Activated CD4-positive, alpha-beta memory T cell treated with anti-CD3 and anti-CD28 coated beads for 36 hours (primary cell): ENCODE data around the gene C1QTNF5. TPM values are rescaled to one million over a fixed set of nuclear protein-coding genes. Genes with fewer than 3 reads are reported as not detected.

ENCODE experiments used
- CTCF ChIA-PET: fragments of 350-600 bp; sonication (Branson Sonifier 250); formaldehyde crosslinking; loops from one replicate; lab custom pipeline; 2021; ENCODE audit warnings: antibody characterized with exemption, inconsistent platforms; lab: Charles Lee
- POLR2A ChIA-PET: fragments of 350-600 bp; sonication (Branson Sonifier 250); formaldehyde crosslinking; loops from one replicate; lab custom pipeline; 2021; ENCODE audit warnings: antibody characterized with exemption; lab: Charles Lee
- DNase-seq: peaks from one replicate; pipeline ENCODE4 v3.0.0-alpha.2; 2020
- H3K27ac Mint-ChIP-seq: one replicate; pipeline ENCODE4 v1.8.0; 2021; ENCODE audit warnings: mixed read lengths
- H3K27me3 Mint-ChIP-seq: one replicate; pipeline ENCODE4 v1.8.0; 2021; ENCODE audit warnings: mixed read lengths
- H3K36me3 Mint-ChIP-seq: one replicate; pipeline ENCODE4 v1.8.0; 2021; ENCODE audit warnings: mixed read lengths
- H3K4me1 Mint-ChIP-seq: one replicate; pipeline ENCODE4 v1.8.0; 2021; ENCODE audit warnings: low read depth, mixed read lengths
- H3K4me3 Mint-ChIP-seq: one replicate; pipeline ENCODE4 v1.8.0; 2021; ENCODE audit warnings: mild to moderate bottlenecking, mixed read lengths
- H3K9me3 Mint-ChIP-seq: one replicate; pipeline ENCODE4 v1.8.0; 2021; ENCODE audit warnings: mixed read lengths
- intact Hi-C: fragments of 100-400 bp; cut with micrococcal nuclease; formaldehyde crosslinking; loops from one replicate; pipeline ENCODE4 v1.15.1; 2023
- total RNA-seq, 2 experiments: library from RNA; stranded (reverse); gene quantifications; one replicate each; pipeline ENCODE4 v1.2.3, GENCODE V29; 2021

C1QTNF5 gene
- total RNA-seq, 2 experiments from 2014 or later = not detected

DNA sequence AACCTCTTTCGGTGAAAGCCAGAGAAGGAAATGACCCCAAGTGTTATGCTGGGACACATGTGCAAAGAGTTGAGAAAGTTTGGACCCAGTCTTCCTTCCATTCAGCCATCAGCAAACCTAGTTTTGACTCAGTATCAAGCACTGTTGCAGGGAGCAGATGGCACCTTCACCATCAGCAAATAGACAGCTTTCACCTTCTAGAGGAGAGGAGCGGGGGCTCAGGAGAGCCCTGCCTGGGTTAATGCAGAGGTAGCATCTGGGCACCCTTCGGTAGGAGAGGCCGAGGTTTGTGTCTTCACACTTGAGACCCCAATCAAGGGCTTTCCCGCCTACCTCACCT is 22.0 kb upstream of the C1QTNF5 start:
- intact Hi-C loops = loop anchor here (5.0 kb wide), 1 partner anchor 40 kb away; no protein-coding TSS in a partner anchor
- Mint-ChIP-seq H3K4me1 (peaks cover 34% of the 10 kb centered on the region), H3K27ac (no peak overlapping the region), H3K27me3 (peaks cover 49% of the 10 kb centered on the region), H3K36me3 (no peaks in the 10 kb centered on the region), H3K4me3 (no peak overlapping the region), H3K9me3 (no peaks in the 10 kb centered on the region)
- ChIA-PET CTCF (interaction anchor here (0.8 to 3.4 kb wide), 6 partner anchors 11 to 118 kb away, joined by 3 to 34 read pairs (median 10); partner anchors contain the start of gene USP2), POLR2A (no interaction called here)
- DNase-seq = no peak

DNA sequence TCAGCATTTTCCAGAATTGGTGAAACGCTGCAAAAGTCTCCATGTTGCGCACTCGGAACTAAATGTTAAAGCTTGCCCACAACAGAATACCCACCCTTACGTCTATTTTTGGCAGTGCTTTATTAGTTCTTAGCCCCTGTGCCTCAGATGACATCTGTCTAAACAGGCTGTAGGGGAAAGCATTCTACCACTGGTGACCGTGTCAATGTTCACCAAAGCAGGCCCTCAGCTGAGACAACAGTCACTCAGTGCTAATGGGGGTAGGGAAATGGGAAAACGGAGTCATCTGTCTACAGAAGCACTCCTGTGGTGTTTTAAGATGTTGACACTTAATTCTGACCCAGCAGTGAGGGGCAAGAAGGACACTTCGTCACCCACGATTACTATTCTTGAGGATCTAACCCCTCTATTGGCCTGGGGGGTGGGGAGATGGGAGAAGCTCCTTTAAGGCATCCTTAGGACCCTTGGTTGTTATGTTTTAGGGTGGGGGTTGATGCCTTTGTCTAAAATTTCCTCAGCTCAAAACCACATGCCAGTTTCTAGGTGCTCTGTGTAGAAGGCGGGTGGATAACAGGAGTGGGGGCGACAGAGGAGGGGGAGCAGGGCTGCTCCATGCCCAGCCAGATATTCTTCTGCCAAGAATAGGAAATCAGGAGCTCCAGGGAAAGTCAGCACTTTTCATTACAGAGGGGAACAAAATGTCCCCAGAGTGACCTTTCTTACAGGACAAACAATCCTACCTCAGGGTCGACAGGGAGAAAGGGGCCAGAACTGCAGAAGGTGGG is 21.4 kb upstream of the C1QTNF5 start:
- H3K4me1 Mint-ChIP-seq = peaks cover 34% of the 10 kb centered on the region
- peak; percentile 32 for DNase-seq
- ChIA-PET POLR2A (interaction anchor here (0.7 kb wide), 1 partner anchor 19 kb away, joined by 3 read pairs; the partner anchor contains the start of gene USP2), CTCF (interaction anchor here (0.8 to 3.4 kb wide), 9 partner anchors 9 to 119 kb away, joined by 3 to 34 read pairs (median 6); partner anchors contain the start of gene USP2)
- H3K36me3 Mint-ChIP-seq = no peaks in the 10 kb centered on the region
- H3K9me3 Mint-ChIP-seq = no peaks in the 10 kb centered on the region
- intact Hi-C loops = loop anchor here (1.0 to 5.0 kb wide), 3 partner anchors 27 to 64 kb away; partner anchors contain the start of gene RNF26
- peak overlapping the region; percentile 7 for H3K4me3 Mint-ChIP-seq
- H3K27me3 Mint-ChIP-seq = peaks cover 47% of the 10 kb centered on the region
- no peak overlapping the region for H3K27ac Mint-ChIP-seq

- no peak overlapping the region for H3K27ac Mint-ChIP-seq
These were observed 20.5 kb upstream of the C1QTNF5 start for GRCh38 chr11:119361056-119361787.

DNA sequence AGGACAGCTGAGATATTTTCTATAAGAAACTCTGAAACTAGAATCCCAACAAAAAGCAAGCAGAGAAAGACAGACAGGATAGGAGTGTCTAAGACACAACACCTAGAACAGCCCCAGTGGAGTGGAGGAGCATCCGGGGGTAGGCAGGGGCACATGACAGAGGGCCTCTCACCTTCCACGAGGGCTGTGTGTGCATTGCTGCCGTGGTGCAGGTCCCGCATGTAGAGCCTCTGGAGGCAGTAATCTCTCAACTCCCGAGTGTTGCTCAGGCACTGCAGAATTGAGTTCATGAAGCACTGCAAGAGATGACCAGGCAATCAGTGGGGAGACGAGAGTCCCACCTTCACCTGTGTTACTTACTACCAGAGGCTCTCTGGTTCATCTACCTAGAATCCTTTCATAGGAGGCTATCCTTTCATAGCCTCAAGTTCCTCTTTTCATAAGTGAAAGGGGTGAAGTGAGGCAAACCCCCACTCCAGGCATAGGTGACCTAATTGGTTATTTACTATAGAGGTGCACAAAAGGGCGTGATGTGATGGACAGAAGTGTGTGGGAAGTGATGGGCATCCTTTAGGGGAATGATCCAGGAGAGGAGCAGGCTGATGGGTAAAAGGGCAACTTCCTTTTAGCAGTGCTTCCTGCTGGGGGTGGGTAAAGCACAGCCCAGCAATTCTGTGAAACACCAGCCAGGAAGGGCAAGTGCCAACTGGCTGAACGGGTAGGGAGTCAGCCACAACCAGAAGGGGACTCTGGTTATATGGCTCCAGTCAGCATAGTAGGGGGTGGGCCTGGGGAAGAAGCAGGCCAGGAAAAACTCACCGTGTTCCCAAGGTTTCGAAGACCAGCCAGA is 18.9 kb upstream of the C1QTNF5 start:
- H3K27me3 Mint-ChIP-seq = peaks cover 29% of the 10 kb centered on the region
- peaks cover 33% of the 10 kb centered on the region for H3K4me1 Mint-ChIP-seq
- intact Hi-C loops = loop anchor here (2.0 to 5.0 kb wide), 2 partner anchors 25 to 37 kb away; partner anchors contain the start of gene RNF26
- no peaks in the 10 kb centered on the region for H3K9me3 Mint-ChIP-seq
- H3K4me3 Mint-ChIP-seq = no peak overlapping the region
- ChIA-PET CTCF (interaction anchor here (1.0 to 5.0 kb wide), 4 partner anchors 19 to 116 kb away, joined by 4 to 237 read pairs (median 76); partner anchors contain the start of gene USP2), POLR2A (no interaction called here)
- DNase-seq = no peak
- no peak overlapping the region for H3K27ac Mint-ChIP-seq
- H3K36me3 Mint-ChIP-seq = no peaks in the 10 kb centered on the region

More at GRCh38 chr11:119361056-119361787, 20.5 kb upstream of the C1QTNF5 start:
- no peaks in the 10 kb centered on the region for H3K9me3 Mint-ChIP-seq
- peak; percentile 89 for DNase-seq
- ChIA-PET POLR2A (interaction anchor here (0.7 kb wide), 1 partner anchor 20 kb away, joined by 3 read pairs; the partner anchor contains the start of gene USP2), CTCF (interaction anchor here (0.8 to 3.4 kb wide), 8 partner anchors 10 to 114 kb away, joined by 3 to 34 read pairs (median 8); partner anchors contain the start of gene USP2)
- peaks cover 35% of the 10 kb centered on the region for H3K4me1 Mint-ChIP-seq
- H3K4me3 Mint-ChIP-seq = no peak overlapping the region
- no peaks in the 10 kb centered on the region for H3K36me3 Mint-ChIP-seq
- peaks cover 38% of the 10 kb centered on the region for H3K27me3 Mint-ChIP-seq
- intact Hi-C loops = loop anchor here (1.0 to 5.0 kb wide), 3 partner anchors 26 to 65 kb away; partner anchors contain the start of gene RNF26

GRCh38 chr11:119357074-119357473 is 16.4 kb upstream of the C1QTNF5 start:
- peak overlapping the region; percentile 59 for H3K4me3 Mint-ChIP-seq
- POLR2A ChIA-PET = interaction anchor here (1.1 kb wide), 1 partner anchor 24 kb away, joined by 3 read pairs; the partner anchor contains the start of gene USP2
- H3K27ac Mint-ChIP-seq = no peak overlapping the region
- DNase-seq = no peak
- intact Hi-C loops = no loop called here
- CTCF ChIA-PET = interaction anchor here (1.0 to 5.0 kb wide), 20 partner anchors 8 to 372 kb away, joined by 3 to 237 read pairs (median 10); partner anchors contain the start of genes C1QTNF5, MFRP, NECTIN1 and RNF26
- H3K36me3 Mint-ChIP-seq = no peaks in the 10 kb centered on the region
- peaks cover 21% of the 10 kb centered on the region for H3K4me1 Mint-ChIP-seq
- H3K9me3 Mint-ChIP-seq = no peaks in the 10 kb centered on the region
- H3K27me3 Mint-ChIP-seq = peaks cover 23% of the 10 kb centered on the region

DNA sequence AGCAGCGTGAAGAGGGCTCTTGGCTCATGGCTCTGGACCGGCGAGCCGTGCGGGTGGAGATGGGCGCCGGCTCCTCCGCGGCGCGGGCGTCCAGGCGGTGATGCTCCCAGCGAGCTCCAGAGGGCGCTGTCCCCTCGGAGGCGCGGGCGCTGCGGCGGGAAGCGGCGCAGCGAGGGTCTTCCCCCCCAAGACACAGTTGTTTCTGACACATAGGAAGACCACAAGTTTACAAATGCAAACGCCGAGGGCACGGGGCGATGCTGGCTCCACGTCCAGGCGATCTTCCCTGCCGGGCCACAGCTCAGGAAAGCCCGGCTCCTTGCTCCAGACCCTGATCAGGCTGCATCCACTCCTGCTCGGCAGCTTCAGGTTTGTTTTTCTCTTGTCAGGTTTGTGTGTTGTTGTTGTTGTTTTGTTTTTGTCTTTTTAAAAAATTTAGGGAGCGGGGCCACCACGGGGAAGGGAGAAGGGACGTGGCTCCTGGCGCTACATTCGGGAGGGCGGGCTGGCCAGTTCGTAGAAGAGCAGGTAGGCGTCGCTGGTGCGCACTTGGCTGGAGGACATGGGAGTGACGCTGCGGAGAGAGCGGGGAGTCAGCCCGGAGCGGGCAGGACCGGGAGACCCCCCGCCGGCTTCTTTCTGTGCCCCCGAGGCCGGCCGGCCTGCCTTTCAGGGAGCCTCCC is 15.8 kb upstream of the C1QTNF5 start:
- H3K27ac Mint-ChIP-seq = no peak overlapping the region
- intact Hi-C loops = loop anchor here (1.0 kb wide), 3 partner anchors 18 to 118 kb away; partner anchors contain the start of gene USP2
- no peaks in the 10 kb centered on the region for H3K9me3 Mint-ChIP-seq
- peak overlapping the region; percentile 74 for H3K4me3 Mint-ChIP-seq
- ChIA-PET CTCF (interaction anchor here (0.6 to 5.0 kb wide), 31 partner anchors 8 to 1956 kb away, joined by 3 to 237 read pairs (median 5); partner anchors contain the start of genes C1QTNF5, MFRP, NECTIN1 and RNF26), POLR2A (interaction anchor here (0.7 kb wide), 1 partner anchor 11 kb away, joined by 3 read pairs; no protein-coding TSS in a partner anchor)
- H3K27me3 Mint-ChIP-seq = peaks cover 24% of the 10 kb centered on the region
- H3K4me1 Mint-ChIP-seq = peaks cover 15% of the 10 kb centered on the region
- H3K36me3 Mint-ChIP-seq = no peaks in the 10 kb centered on the region
- peak; percentile 83 for DNase-seq

DNA sequence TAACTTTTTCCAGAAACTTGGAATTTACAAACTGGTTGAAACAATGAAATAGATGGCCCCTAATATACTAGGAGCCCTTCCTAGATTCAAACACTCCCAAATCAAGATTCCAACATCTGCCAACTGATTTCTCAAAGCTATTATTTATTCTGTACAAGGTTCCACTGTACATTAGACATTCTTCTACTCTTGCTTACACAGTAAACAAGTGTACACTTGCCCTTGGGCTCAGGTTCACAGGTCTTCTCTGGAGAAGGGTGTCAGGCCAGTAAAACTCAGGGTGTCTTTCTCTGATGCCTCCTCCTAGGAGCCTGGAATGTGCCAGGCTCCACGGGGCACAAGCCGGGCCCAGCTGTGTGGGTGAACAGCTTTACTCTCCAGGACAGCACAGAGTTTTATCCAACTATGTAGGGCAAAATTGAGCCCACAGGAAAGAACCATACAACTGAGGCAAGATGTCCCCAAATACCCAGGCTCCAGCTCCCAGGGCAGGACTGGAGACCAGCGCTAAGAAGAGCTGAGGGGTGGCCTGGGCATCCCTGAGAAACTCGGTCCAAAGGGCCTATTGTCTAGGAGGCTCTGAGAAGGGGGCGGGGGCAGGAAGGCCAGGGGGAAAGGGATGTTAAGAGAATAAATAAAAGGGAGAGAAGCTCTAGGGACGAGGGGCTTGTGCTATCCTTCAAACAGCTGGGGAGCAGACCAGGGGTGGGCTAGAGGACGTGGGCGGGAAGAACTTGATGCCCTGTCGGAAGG is 14.6 kb upstream of the C1QTNF5 start:
- POLR2A ChIA-PET = no interaction called here

DNA sequence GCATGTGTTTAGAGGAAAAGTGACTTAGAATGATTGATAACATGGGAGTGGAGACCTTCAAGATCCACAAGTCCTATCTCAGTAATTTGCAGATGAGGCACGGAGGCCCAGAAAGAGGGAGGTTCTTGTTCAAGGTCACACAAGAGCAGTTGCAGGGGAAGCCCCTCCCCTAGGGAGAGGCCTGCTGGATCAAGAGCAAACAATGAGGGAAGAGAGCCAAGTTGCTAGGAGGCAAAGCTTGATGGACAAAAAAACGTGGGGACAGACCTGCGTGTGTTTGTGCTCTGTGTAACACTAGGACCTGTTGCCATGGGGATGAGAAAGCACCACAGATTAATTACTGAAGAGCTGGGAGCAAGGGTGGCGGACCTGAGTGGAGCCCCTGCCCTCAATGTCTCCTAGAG is 12.2 kb upstream of the C1QTNF5 start:
- Mint-ChIP-seq H3K9me3 (no peaks in the 10 kb centered on the region), H3K27ac (no peak overlapping the region), H3K4me1 (peaks cover 7% of the 10 kb centered on the region), H3K36me3 (no peaks in the 10 kb centered on the region), H3K4me3 (no peak overlapping the region), H3K27me3 (peaks cover 23% of the 10 kb centered on the region)
- no peak for DNase-seq
- CTCF ChIA-PET = interaction anchor here (0.7 to 1.7 kb wide), 6 partner anchors 13 to 122 kb away, joined by 3 to 8 read pairs (median 4); no protein-coding TSS in a partner anchor
- intact Hi-C loops = no loop called here
- POLR2A ChIA-PET = no interaction called here

More for the DNA sequence above, 14.6 kb upstream of the C1QTNF5 start:
- peaks cover 28% of the 10 kb centered on the region for H3K27me3 Mint-ChIP-seq
- intact Hi-C loops = no loop called here
- no peaks in the 10 kb centered on the region for H3K36me3 Mint-ChIP-seq
- H3K4me1 Mint-ChIP-seq = peaks cover 9% of the 10 kb centered on the region
- no peak overlapping the region for H3K27ac Mint-ChIP-seq
- CTCF ChIA-PET = interaction anchor here (1.0 to 5.0 kb wide), 22 partner anchors 8 to 374 kb away, joined by 3 to 237 read pairs (median 8); partner anchors contain the start of genes C1QTNF5, MFRP, NECTIN1 and USP2
- no peak for DNase-seq
- H3K4me3 Mint-ChIP-seq = no peak overlapping the region
- no peaks in the 10 kb centered on the region for H3K9me3 Mint-ChIP-seq

DNA sequence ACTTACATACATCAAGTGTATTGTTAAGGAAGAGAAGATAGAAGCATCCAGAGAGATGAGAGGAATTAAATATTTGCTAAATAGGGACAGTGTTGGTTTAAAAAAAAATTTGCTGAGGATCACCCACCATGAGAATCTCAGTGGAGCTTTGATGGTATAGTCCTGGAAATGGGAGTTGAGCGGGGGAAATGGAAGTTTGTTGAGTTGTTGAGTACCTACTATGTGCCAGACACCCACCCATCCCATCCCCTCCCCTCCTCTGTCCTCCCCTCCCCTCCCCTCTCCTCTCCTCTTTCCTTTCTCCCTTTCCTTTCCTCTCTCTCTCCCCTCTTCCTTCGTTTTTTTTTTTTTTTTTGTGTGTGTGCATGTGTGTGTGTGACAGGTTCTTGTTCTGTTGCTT is 10.5 kb upstream of the C1QTNF5 start:
- no peak for DNase-seq
- H3K36me3 Mint-ChIP-seq = no peaks in the 10 kb centered on the region
- no peak overlapping the region for H3K27ac Mint-ChIP-seq
- H3K27me3 Mint-ChIP-seq = peaks cover 18% of the 10 kb centered on the region
- H3K4me3 Mint-ChIP-seq = no peak overlapping the region
- POLR2A ChIA-PET = no interaction called here
- no peaks in the 10 kb centered on the region for H3K9me3 Mint-ChIP-seq
- intact Hi-C loops = no loop called here
- H3K4me1 Mint-ChIP-seq = peaks cover 6% of the 10 kb centered on the region
- CTCF ChIA-PET = interaction anchor here (1.4 kb wide), 3 partner anchors 13 to 123 kb away, joined by 4 to 7 read pairs (median 6); no protein-coding TSS in a partner anchor

- Mint-ChIP-seq H3K4me1 (peaks cover 5% of the 10 kb centered on the region), H3K9me3 (no peaks in the 10 kb centered on the region), H3K27ac (no peak overlapping the region), H3K4me3 (no peak overlapping the region), H3K36me3 (no peaks in the 10 kb centered on the region), H3K27me3 (peaks cover 18% of the 10 kb centered on the region)
- DNase-seq = no peak
- intact Hi-C loops = no loop called here
- CTCF ChIA-PET = interaction anchor here (0.6 to 1.4 kb wide), 5 partner anchors 11 to 124 kb away, joined by 3 to 8 read pairs (median 6); no protein-coding TSS in a partner anchor
- POLR2A ChIA-PET = no interaction called here
These were observed 9.6 kb upstream of the C1QTNF5 start for GRCh38 chr11:119350302-119350701.
